ENCODE data around the gene GRIK5.
"Not testable (repeated sequence)": the region's sequence is repeated elsewhere in the genome, so short reads cannot be mapped to it uniquely, and the experiment has no call there.

Gene GRIK5

GRCh38 chr19:42069619-42070351 is at the start of gene GRIK5:
Gene GRIK5, minus strand, starts transcription at chr19:42070206. Its CDS starts 4,436 bp downstream, at chr19:42065770.
- no peak for DNase-seq (ENCODE audit: low read depth in 2 of 2)

- DNase-seq (ENCODE audit: low read depth in 2 of 2): no peak
These were observed 47.1 kb upstream of the GRIK5 start for GRCh38 chr19:42117076-42117475.

- DNase-seq (ENCODE audit: low read depth in 2 of 2): no peak
These were observed 46.5 kb upstream of the GRIK5 start for GRCh38 chr19:42116308-42117075.

- no peak for DNase-seq (ENCODE audit: low read depth in 2 of 2)
These were observed 45.7 kb upstream of the GRIK5 start for GRCh38 chr19:42115705-42116104.

- no peak for DNase-seq (ENCODE audit: low read depth in 2 of 2)
These were observed 45.2 kb upstream of the GRIK5 start for GRCh38 chr19:42115219-42115618.

GRCh38 chr19:42114412-42114811 is 44.4 kb upstream of the GRIK5 start:
- no peak for DNase-seq (ENCODE audit: low read depth in 2 of 2)

GRCh38 chr19:42113641-42114348 is 43.8 kb upstream of the GRIK5 start:
- no peak for DNase-seq (ENCODE audit: low read depth in 2 of 2)

GRCh38 chr19:42111811-42112210 is 41.8 kb upstream of the GRIK5 start:
- no peak for DNase-seq (ENCODE audit: low read depth in 2 of 2)

- DNase-seq (ENCODE audit: low read depth in 2 of 2): no peak
These were observed 41.4 kb upstream of the GRIK5 start for GRCh38 chr19:42111384-42111783.

- no peak for DNase-seq (ENCODE audit: low read depth in 2 of 2)
These were observed 40.7 kb upstream of the GRIK5 start for GRCh38 chr19:42110658-42111057.

GRCh38 chr19:42109896-42110295 is 39.9 kb upstream of the GRIK5 start:
- DNase-seq (ENCODE audit: low read depth in 2 of 2): no peak

GRCh38 chr19:42108527-42109389 is 38.8 kb upstream of the GRIK5 start:
- DNase-seq (ENCODE audit: low read depth in 2 of 2): peak; percentile 80 to 85

GRCh38 chr19:42105368-42105767 is 35.4 kb upstream of the GRIK5 start:
- no peak for DNase-seq (ENCODE audit: low read depth in 2 of 2)

GRCh38 chr19:42102877-42103276 is 32.9 kb upstream of the GRIK5 start:
- DNase-seq (ENCODE audit: low read depth in 2 of 2): no peak

GRCh38 chr19:42100241-42100640 is 30.2 kb upstream of the GRIK5 start:
- DNase-seq (ENCODE audit: low read depth in 2 of 2): not testable (repeated sequence)

GRCh38 chr19:42099336-42099925 is 29.4 kb upstream of the GRIK5 start:
- no peak for DNase-seq (ENCODE audit: low read depth in 2 of 2)

- no peak for DNase-seq (ENCODE audit: low read depth in 2 of 2)
These were observed 28.8 kb upstream of the GRIK5 start for GRCh38 chr19:42098781-42099180.

GRCh38 chr19:42097461-42097860 is 27.5 kb upstream of the GRIK5 start:
- no peak for DNase-seq (ENCODE audit: low read depth in 2 of 2)

GRCh38 chr19:42096255-42096837 is 26.3 kb upstream of the GRIK5 start:
- no peak for DNase-seq (ENCODE audit: low read depth in 2 of 2)

- DNase-seq (ENCODE audit: low read depth in 2 of 2): no peak
These were observed 25.8 kb upstream of the GRIK5 start for GRCh38 chr19:42095814-42096230.

All from stimulated activated CD8-positive, alpha-beta memory T cell treated with anti-CD3 and anti-CD28 coated beads, Interleukin-2, amount 100 ng/mL, for 48 hours (primary cell).